CD4-positive, alpha-beta T cell treated with Interleukin-17A for 4 hours (primary cell): ENCODE measurements around the gene RBPJ.

ENCODE experiments used
- DNase-seq: peaks from one replicate; pipeline ENCODE4 v3.0.0-alpha.2; 2020; ENCODE audit warnings: mixed read lengths

Gene RBPJ

DNA sequence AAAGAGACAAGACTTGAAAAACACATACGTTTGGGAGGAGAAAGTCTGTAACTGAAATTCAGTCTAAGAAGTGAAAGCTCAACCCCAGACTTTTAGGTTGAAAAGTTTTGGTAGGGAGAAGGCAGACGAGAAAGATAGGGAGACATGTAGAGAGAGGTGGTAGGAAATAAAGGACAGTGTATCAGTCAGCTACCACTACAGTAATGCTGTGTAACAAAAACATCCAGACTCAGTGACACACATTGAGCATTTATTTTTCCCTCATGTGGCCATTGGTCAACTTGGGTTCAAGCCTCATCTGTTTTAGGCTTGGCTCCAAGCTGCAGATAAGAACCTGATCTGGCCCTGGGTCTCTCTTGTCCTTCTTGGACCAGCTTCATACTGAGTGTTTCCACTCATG lies 142.6 kb downstream of the RBPJ start:
- no peak for DNase-seq

DNA sequence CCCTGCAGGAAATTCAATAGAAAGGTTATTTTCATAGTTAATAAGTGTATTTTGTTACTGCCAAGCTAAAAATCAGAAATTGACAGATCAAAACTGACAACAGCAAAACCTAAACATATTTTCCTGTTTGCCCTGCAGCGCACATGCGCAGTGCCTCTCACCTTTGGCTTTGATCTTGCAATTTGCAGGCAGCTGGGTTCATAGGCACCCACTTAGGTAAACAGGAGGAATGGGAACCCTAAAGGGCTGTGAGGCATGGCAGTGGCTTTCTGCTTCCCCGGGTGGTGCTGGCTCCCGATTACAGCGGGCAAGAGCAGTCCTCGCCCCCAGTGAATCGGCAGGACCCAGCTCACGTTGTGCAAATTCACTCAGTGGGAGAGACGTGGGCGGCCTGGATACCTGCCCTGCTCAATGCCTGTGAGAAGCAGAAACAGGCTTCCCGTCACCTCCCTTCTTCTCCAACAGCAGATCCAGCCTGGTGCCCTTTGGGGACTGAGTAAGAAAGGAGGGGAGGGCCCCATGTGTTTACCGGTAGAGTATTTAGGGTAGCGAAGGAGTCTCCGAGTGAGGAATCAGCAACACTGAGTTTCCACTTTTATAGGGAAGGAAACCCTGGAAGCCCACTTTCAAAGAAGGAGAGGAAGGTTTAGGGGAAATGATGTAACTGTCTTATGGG lies 143.7 kb downstream of the RBPJ start:
- DNase-seq: no peak

DNA sequence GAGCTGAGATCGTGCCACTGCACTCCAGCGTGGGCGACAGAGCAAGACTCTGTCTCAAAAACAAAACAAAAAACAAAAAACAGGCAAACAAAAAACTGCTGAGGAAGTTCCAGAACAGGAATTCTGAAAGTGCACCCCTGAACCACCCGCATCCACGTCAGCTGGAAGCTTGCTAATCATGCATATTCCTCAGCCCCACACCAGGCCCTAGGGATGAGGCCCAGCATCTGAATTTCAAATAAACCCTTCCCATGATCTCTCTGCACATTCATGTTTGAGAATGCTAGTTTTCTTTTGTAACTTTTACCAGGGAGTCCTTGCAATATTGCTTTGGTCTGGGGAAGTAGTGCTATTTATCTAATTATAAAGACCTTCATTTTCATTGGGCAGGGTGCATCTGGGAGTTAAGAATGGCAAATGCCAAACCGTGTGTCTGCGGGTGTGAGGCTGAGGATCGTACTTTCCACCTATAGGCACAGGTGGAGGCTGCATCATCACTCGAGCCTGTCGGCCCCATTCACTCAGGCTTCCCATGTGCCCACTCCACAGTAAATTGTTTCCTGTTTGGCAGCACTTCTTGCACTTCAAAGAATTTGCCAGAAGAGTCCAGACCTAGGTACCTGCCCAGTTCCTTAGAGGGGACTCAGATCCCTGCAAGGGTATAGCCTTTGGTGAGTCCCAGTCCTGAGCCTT lies 145.9 kb downstream of the RBPJ start:
- no peak for DNase-seq

DNA sequence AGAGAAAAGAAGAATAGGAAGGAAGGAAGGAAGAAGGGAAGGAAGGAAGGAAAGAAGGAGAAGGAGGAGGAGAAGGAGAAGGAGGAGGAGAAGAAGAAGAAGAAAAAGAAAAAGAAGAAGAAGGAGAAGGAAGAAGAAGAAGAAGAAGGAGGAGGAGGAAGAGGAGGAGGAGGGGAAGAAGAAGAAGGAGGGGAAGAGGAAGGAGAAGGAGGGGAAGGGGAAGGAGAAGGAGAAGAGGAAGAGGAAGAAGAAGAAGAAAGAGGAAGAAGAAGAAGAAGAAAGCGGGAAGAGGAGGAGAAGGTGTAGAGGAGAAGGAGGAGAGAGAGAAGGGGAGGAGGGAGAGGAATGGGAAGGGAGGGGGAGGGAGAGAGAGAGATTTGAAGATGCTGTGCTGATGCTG lies 146.9 kb downstream of the RBPJ start:
- DNase-seq: no peak

DNA sequence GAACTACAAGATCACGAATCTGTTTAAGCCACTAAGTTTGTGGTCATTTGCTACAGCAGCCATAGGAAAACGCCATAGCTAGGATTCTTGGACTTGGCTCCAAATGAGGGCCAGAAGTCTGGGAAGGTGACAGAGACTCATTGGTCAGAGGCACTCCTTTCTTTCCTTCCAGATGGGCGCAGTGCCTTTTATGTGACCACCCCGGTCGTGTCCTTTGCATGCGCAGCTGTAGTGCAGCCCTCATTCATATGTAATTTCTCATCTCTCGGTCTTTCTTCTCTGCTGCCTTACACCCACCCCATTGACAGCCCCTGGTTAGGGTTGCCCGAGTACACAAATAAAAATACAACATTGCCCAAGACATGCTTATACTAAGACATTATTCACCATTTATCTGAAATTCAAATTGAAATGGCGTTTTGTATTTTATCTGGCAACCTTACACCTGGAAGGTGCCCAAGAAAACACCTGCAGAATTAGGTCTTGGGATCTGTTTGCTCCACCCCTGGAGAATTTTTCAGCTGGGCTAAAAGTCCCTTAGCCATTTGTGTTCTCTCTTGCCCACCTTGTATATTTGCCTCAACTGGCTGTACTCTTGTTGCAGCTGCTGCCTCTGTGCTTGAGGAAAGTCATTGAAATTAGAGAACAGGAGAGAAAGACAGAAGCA lies 147.6 kb downstream of the RBPJ start:
- no peak for DNase-seq

DNA sequence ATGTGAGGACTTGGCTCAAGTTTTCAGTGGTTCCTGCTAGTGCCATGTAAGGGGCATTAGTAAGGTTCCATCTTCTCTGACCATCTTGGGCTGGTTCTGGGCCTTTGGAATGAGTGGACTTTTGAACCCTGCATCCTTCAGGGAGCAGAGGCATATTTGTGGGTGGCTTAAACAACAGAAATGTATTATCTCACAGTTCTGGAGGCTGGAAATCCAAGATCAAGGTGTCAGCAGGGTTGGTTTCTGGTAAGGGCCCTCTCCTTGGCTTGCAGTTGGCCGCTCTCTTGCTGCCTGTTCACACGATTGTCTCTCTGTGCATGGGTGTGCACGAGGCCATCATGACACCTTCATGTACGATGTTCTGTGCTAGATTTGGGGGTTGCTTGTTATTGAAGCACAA lies 148.2 kb downstream of the RBPJ start:
- no peak for DNase-seq

DNA sequence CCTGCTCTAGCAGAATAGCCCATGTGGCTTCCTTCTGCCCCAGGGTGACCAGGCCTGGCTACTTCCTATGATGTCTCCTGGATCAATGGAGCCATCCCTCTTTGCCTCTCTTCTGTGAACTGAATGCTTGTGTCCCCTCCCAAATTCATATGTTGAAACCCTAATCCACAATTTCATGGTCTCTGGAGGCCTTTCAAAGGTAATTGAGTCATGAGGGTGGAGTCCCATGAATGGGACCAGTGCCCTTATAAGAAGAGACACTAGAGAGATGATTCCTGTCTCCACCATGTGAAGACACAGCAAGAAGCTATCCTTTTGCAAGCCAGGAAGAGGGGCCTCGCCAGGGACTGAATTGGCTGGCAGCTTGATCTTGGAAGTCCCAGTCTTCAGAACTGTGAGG lies 151.1 kb downstream of the RBPJ start:
- DNase-seq: no peak

DNA sequence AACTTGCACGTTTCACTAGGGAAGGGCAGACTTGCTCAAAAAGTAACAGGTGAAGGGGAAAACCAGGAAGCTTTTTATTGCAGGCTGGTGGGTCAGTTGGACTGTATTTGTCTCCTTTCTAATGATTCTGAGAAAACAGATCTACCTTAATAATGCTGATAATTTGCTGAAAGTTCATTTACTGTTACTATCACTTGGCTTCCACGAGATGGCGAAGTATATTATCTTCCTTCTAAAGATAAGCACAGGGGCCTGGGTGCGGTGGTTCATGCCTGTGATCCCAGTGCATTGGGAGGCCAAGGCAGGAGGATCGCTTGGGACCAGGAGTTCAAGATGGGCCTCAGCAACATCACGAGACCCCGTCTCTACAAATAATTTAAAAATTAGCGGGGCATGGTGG lies 153.1 kb downstream of the RBPJ start:
- DNase-seq: no peak

DNA sequence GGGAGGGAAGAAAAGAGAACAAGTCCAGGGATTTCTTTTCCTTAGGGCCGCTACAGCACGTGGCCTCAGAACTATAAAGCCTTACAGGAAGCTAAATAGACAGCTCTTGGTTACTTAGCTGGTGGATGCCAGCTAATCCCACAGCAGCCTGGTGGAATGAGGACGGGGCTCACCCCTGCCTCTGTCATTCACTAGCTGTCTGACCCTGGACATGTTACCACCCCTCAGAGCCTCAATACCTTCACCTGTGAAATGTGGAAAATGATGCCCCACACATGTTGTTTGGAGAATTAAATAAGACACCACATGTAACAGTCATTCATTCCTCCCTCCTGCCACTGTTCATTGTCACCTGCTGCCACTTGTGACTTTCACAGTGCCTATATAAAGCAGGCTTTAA lies 153.7 kb downstream of the RBPJ start:
- no peak for DNase-seq

DNA sequence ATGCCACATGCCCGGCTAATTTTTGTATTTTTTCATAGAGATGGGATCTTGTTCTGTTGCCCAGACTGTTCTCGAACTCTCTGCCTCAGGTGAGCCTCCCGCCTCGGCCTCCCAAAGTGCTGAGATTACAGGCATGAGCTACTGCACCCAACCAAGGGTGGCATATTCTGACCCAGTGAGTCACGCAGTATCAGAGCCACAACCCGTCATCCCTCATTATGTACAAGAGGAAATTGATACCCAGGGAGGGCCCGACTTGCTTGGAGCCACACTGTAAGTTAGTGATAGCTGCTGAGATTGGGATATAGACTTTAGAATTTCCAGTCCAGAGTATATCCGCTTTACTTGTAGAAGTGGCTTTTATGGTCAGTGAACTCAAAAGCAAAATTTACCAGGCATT lies 154.9 kb downstream of the RBPJ start:
- DNase-seq: no peak

DNA sequence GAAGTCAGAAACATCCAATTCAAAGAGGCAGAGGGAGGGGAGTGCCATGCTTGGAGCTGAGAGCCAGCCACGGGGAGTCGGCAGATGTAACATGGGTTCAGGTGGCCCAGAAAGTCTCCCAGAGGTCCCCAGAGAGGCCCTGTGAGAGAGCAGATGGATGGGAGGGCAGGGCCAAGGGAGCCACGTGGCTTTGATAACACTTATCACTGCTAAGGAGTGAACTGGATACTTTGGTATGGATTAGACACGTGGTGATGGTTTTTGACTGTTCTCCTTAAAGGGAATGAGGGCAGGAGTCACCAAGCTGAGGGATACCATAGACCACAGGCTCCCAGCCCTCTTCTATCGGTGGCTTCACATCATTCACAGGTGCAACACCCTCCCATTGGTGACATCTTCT lies 155.7 kb downstream of the RBPJ start:
- DNase-seq: no peak

DNA sequence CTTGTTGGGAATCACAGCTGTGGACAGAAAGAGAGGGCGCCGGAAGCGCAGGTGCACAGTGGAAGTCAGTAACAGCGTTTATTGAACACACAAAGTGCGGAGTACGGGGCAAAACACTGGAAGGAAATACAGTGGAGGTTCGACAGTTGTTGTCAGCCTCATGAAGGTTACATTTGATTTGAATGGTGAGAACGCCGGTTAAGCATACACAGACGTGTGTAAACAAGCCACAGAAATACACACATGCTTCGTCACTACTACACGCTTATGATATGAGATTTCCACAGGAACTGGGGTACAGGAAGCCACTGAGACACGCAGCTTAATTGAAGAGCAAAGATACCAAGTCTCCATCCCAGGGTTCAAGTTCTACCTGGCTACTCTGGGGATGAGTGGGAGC lies 157.5 kb downstream of the RBPJ start:
- DNase-seq: no peak

DNA sequence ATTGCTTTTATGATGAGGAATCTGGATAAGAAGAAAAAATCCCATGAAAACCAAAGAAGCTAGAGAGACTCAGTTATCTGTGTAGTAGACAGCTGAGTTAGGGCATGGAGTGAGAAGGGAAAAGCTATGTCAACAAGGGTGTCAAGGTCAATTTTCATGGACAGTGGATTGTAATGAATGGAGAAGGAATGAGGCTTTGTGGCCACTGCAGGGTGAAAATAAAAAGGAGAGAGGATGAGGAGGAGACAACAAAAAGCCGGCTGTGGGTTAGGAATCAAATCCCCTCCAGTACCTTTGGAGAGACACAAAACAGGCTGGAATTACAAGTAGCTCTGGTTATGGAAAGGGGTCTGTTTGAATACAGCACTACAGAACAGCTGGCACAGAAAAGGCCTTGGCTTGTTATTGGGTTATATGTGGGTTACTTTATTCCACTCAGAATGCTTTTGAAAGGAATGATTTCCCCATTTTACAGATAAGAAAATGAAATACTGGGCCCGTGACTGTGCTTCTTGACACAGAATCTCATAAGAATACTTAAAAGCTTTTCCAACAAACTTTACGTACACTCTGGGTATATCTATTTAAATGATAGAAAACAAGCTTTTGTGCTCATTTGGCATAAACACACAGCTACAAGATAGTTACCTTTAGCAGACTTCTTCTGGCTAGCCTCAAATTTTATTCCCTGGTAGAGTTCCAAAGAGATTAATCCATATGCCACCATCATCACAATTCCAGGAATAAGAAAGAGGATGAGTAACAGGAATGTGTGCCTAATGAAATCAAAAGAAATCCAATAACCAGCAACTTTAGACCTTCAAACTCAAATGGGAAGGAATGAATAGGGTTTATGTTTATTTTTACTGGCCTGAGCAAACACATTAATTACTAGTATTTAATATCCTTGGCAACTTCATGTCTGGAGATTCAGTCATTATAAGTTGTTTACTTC lies 162.0 kb downstream of the RBPJ start:
- DNase-seq: no peak

DNA sequence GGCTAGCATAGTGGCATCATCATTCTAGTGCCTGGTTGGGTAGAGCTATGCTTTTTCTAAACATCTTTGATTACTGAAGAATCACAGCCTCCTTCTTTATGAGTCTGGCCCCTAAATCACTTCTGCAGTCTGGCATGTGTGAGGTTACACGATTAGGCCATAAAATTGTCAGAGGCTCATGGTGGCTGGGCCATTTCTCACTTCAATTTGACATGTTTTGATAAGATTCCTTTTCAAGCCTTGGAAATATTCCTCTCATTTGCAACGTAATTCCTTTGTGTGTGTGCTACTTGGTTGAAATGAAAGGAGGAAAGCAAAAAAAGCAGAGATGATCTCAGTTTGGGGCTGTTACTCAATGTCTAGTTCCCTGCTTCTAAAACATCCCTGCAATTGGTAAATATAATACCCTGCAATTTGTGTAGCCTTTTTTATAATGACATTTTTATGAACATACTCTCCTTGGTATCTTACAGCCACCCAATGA lies 163.3 kb downstream of the RBPJ start:
- DNase-seq: no peak

DNA sequence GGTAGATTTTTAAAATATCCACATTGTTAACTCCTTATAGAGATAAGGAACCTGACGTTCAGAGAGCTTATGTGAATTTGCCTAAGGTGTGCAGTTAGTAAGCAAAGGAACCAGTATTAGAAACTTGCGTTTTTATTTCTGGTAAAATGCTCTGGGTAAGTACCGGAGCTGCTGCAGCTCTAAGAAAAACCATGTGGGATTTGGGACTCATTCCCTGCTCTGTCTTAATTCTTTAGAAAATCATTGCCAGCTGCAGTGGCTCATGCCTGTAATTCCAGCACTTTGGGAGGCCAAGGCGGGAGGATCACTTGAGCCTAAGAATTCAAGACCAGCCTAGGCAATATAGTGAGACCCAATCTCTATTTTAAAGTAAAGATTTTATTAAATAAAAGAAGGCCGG lies 163.7 kb downstream of the RBPJ start:
- DNase-seq: no peak
